ENCODE results near the gene KIF26B.

Gene KIF26B

GRCh38 chr1:245420926-245421325 is 266.1 kb downstream of the KIF26B start:
- no peak for DNase-seq (ENCODE audit: low read depth)
- Histone ChIP-seq H3K4me3 (ENCODE audit: low read length) (no peak overlapping the region), H3K27me3 (replicated peaks; ENCODE audit: control insufficient read depth, insufficient read depth, low read length) (peaks cover 7% of the 10 kb centered on the region), H3K36me3 (ENCODE audit: control insufficient read depth, insufficient read depth, low read length, severe bottlenecking) (no peaks in the 10 kb centered on the region), H3K4me1 (ENCODE audit: control insufficient read depth, insufficient read depth, low read length) (no peaks in the 10 kb centered on the region), H3K9me3 (ENCODE audit: control insufficient read depth, low read length) (no peaks in the 10 kb centered on the region), H3K9ac (ENCODE audit: low read length) (no peak overlapping the region)

GRCh38 chr1:245428681-245429080 is 273.9 kb downstream of the KIF26B start:
- DNase-seq (ENCODE audit: low read depth), result peak; percentile 52
- no peaks in the 10 kb centered on the region for H3K27me3 ChIP-seq (replicated peaks; ENCODE audit: control insufficient read depth, insufficient read depth, low read length)
- no peaks in the 10 kb centered on the region for H3K4me1 ChIP-seq (ENCODE audit: control insufficient read depth, insufficient read depth, low read length)
- H3K4me3 ChIP-seq (ENCODE audit: low read length), result no peak overlapping the region
- H3K9me3 ChIP-seq (ENCODE audit: control insufficient read depth, low read length), result no peaks in the 10 kb centered on the region
- H3K9ac ChIP-seq (ENCODE audit: low read length), result no peak overlapping the region
- no peaks in the 10 kb centered on the region for H3K36me3 ChIP-seq (ENCODE audit: control insufficient read depth, insufficient read depth, low read length, severe bottlenecking)

- Histone ChIP-seq H3K4me3 (ENCODE audit: low read length) (no peak overlapping the region), H3K9me3 (ENCODE audit: control insufficient read depth, low read length) (no peaks in the 10 kb centered on the region), H3K9ac (ENCODE audit: low read length) (no peak overlapping the region), H3K36me3 (ENCODE audit: control insufficient read depth, insufficient read depth, low read length, severe bottlenecking) (no peaks in the 10 kb centered on the region), H3K4me1 (ENCODE audit: control insufficient read depth, insufficient read depth, low read length) (no peaks in the 10 kb centered on the region), H3K27me3 (replicated peaks; ENCODE audit: control insufficient read depth, insufficient read depth, low read length) (no peaks in the 10 kb centered on the region)
- no peak for DNase-seq (ENCODE audit: low read depth)
Observed at GRCh38 chr1:245431706-245432105, 276.9 kb downstream of the KIF26B start.

GRCh38 chr1:245432228-245432875 is 277.6 kb downstream of the KIF26B start:
- DNase-seq (ENCODE audit: low read depth), result no peak
- no peaks in the 10 kb centered on the region for H3K4me1 ChIP-seq (ENCODE audit: control insufficient read depth, insufficient read depth, low read length)
- H3K27me3 ChIP-seq (replicated peaks; ENCODE audit: control insufficient read depth, insufficient read depth, low read length), result no peaks in the 10 kb centered on the region

GRCh38 chr1:245433561-245433960 is 278.8 kb downstream of the KIF26B start:
- Histone ChIP-seq H3K9me3 (ENCODE audit: control insufficient read depth, low read length) (no peaks in the 10 kb centered on the region), H3K4me3 (ENCODE audit: low read length) (no peak overlapping the region)
- no peak for DNase-seq (ENCODE audit: low read depth)

More at GRCh38 chr1:245432228-245432875, 277.6 kb downstream of the KIF26B start:
- no peak overlapping the region for H3K4me3 ChIP-seq (ENCODE audit: low read length)
- no peaks in the 10 kb centered on the region for H3K36me3 ChIP-seq (ENCODE audit: control insufficient read depth, insufficient read depth, low read length, severe bottlenecking)
- H3K9me3 ChIP-seq (ENCODE audit: control insufficient read depth, low read length), result no peaks in the 10 kb centered on the region
- H3K9ac ChIP-seq (ENCODE audit: low read length), result no peak overlapping the region

GRCh38 chr1:245434280-245434679 is 279.5 kb downstream of the KIF26B start:
- Histone ChIP-seq H3K4me1 (ENCODE audit: control insufficient read depth, insufficient read depth, low read length) (no peaks in the 10 kb centered on the region), H3K9ac (ENCODE audit: low read length) (no peak overlapping the region), H3K9me3 (ENCODE audit: control insufficient read depth, low read length) (no peaks in the 10 kb centered on the region), H3K36me3 (ENCODE audit: control insufficient read depth, insufficient read depth, low read length, severe bottlenecking) (no peaks in the 10 kb centered on the region), H3K27me3 (replicated peaks; ENCODE audit: control insufficient read depth, insufficient read depth, low read length) (no peaks in the 10 kb centered on the region), H3K4me3 (ENCODE audit: low read length) (no peak overlapping the region)
- no peak for DNase-seq (ENCODE audit: low read depth)

More at GRCh38 chr1:245433561-245433960, 278.8 kb downstream of the KIF26B start:
- Histone ChIP-seq H3K27me3 (replicated peaks; ENCODE audit: control insufficient read depth, insufficient read depth, low read length) (no peaks in the 10 kb centered on the region), H3K36me3 (ENCODE audit: control insufficient read depth, insufficient read depth, low read length, severe bottlenecking) (no peaks in the 10 kb centered on the region), H3K4me1 (ENCODE audit: control insufficient read depth, insufficient read depth, low read length) (no peaks in the 10 kb centered on the region), H3K9ac (ENCODE audit: low read length) (no peak overlapping the region)

- Histone ChIP-seq H3K4me3 (ENCODE audit: low read length) (no peak overlapping the region), H3K4me1 (ENCODE audit: control insufficient read depth, insufficient read depth, low read length) (no peaks in the 10 kb centered on the region), H3K9ac (ENCODE audit: low read length) (no peak overlapping the region), H3K36me3 (ENCODE audit: control insufficient read depth, insufficient read depth, low read length, severe bottlenecking) (no peaks in the 10 kb centered on the region), H3K9me3 (ENCODE audit: control insufficient read depth, low read length) (no peaks in the 10 kb centered on the region), H3K27me3 (replicated peaks; ENCODE audit: control insufficient read depth, insufficient read depth, low read length) (peaks cover 11% of the 10 kb centered on the region)
- no peak for DNase-seq (ENCODE audit: low read depth)
Observed at GRCh38 chr1:245436407-245436806, 281.6 kb downstream of the KIF26B start.

- H3K27me3 ChIP-seq (replicated peaks; ENCODE audit: control insufficient read depth, insufficient read depth, low read length), result peaks cover 12% of the 10 kb centered on the region
- no peaks in the 10 kb centered on the region for H3K4me1 ChIP-seq (ENCODE audit: control insufficient read depth, insufficient read depth, low read length)
- no peak overlapping the region for H3K4me3 ChIP-seq (ENCODE audit: low read length)
- no peaks in the 10 kb centered on the region for H3K36me3 ChIP-seq (ENCODE audit: control insufficient read depth, insufficient read depth, low read length, severe bottlenecking)
- no peaks in the 10 kb centered on the region for H3K9me3 ChIP-seq (ENCODE audit: control insufficient read depth, low read length)
- DNase-seq (ENCODE audit: low read depth), result no peak
- no peak overlapping the region for H3K9ac ChIP-seq (ENCODE audit: low read length)
Observed at GRCh38 chr1:245437369-245438062, 282.7 kb downstream of the KIF26B start.

GRCh38 chr1:245440922-245441321 is 286.1 kb downstream of the KIF26B start:
- Histone ChIP-seq H3K4me3 (ENCODE audit: low read length) (no peak overlapping the region), H3K36me3 (ENCODE audit: control insufficient read depth, insufficient read depth, low read length, severe bottlenecking) (no peaks in the 10 kb centered on the region), H3K27me3 (replicated peaks; ENCODE audit: control insufficient read depth, insufficient read depth, low read length) (peaks cover 12% of the 10 kb centered on the region), H3K9ac (ENCODE audit: low read length) (no peak overlapping the region), H3K9me3 (ENCODE audit: control insufficient read depth, low read length) (peaks cover 1% of the 10 kb centered on the region), H3K4me1 (ENCODE audit: control insufficient read depth, insufficient read depth, low read length) (no peaks in the 10 kb centered on the region)
- no peak for DNase-seq (ENCODE audit: low read depth)

- H3K4me1 ChIP-seq (ENCODE audit: control insufficient read depth, insufficient read depth, low read length), result no peaks in the 10 kb centered on the region
- H3K4me3 ChIP-seq (ENCODE audit: low read length), result no peak overlapping the region
- H3K9me3 ChIP-seq (ENCODE audit: control insufficient read depth, low read length), result peaks cover 7% of the 10 kb centered on the region
- no peak overlapping the region for H3K9ac ChIP-seq (ENCODE audit: low read length)
- DNase-seq (ENCODE audit: low read depth), result no peak
- H3K27me3 ChIP-seq (replicated peaks; ENCODE audit: control insufficient read depth, insufficient read depth, low read length), result peaks cover 12% of the 10 kb centered on the region
- H3K36me3 ChIP-seq (ENCODE audit: control insufficient read depth, insufficient read depth, low read length, severe bottlenecking), result no peaks in the 10 kb centered on the region
Observed at GRCh38 chr1:245441689-245442088, 286.9 kb downstream of the KIF26B start.

GRCh38 chr1:245444147-245444828 is 289.5 kb downstream of the KIF26B start:
- Histone ChIP-seq H3K4me3 (ENCODE audit: low read length) (no peak overlapping the region), H3K36me3 (ENCODE audit: control insufficient read depth, insufficient read depth, low read length, severe bottlenecking) (no peaks in the 10 kb centered on the region), H3K9ac (ENCODE audit: low read length) (no peak overlapping the region), H3K4me1 (ENCODE audit: control insufficient read depth, insufficient read depth, low read length) (no peaks in the 10 kb centered on the region), H3K27me3 (replicated peaks; ENCODE audit: control insufficient read depth, insufficient read depth, low read length) (peaks cover 12% of the 10 kb centered on the region), H3K9me3 (ENCODE audit: control insufficient read depth, low read length) (peaks cover 7% of the 10 kb centered on the region)
- no peak for DNase-seq (ENCODE audit: low read depth)
